ENCODE measurements around the gene CLEC11A.
"Not testable (repeated sequence)": the region's sequence is repeated elsewhere in the genome, so short reads cannot be mapped to it uniquely, and the experiment has no call there.

The CLEC11A gene

DNA sequence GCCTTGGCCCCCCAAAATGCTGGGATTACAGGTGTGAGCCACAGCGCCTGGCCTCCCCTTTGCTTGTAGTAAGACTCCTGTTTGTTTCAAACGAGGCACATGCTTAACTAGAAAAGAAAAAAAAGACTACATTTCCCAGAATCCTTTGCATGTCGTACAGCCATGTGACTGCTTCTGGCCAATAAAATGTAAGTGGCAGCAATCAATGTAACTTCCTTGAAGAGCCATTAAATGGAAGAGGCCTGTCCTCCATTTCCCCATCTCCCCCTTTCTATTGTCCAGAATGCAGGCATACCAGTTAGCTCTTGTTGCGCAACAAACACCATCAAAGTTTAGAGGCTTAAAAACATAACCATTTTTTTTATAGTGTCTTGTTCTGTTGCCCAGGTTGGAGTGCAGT is 36.7 kb downstream of the CLEC11A start:
- H3K27me3 ChIP-seq (ENCODE audit: low read depth, low read length), result peaks cover 6% of the 10 kb centered on the region
- H3K4me3 ChIP-seq (ENCODE audit: low read length), result no peak overlapping the region
- H4K20me1 ChIP-seq (ENCODE audit: insufficient read depth, low read length), result no peaks in the 10 kb centered on the region
- no peak overlapping the region for H3K9ac ChIP-seq (ENCODE audit: low read length)
- H3K4me1 ChIP-seq (ENCODE audit: low read length), result no peaks in the 10 kb centered on the region
- H3K36me3 ChIP-seq (replicated peaks; ENCODE audit: low read depth, low read length), result no peaks in the 10 kb centered on the region
- TF ChIP-seq, protein P1, sequence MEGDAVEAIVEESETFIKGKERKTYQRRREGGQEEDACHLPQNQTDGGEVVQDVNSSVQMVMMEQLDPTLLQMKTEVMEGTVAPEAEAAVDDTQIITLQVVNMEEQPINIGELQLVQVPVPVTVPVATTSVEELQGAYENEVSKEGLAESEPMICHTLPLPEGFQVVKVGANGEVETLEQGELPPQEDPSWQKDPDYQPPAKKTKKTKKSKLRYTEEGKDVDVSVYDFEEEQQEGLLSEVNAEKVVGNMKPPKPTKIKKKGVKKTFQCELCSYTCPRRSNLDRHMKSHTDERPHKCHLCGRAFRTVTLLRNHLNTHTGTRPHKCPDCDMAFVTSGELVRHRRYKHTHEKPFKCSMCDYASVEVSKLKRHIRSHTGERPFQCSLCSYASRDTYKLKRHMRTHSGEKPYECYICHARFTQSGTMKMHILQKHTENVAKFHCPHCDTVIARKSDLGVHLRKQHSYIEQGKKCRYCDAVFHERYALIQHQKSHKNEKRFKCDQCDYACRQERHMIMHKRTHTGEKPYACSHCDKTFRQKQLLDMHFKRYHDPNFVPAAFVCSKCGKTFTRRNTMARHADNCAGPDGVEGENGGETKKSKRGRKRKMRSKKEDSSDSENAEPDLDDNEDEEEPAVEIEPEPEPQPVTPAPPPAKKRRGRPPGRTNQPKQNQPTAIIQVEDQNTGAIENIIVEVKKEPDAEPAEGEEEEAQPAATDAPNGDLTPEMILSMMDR (IDR thresholded peaks at IDR 0.05; ENCODE audit: low read depth, low read length), result no peak
- no peak for TF ChIP-seq EZH2phosphoT487 (IDR thresholded peaks at IDR 0.05; ENCODE audit: low read depth)
- H3K27ac ChIP-seq (ENCODE audit: low read length), result no peak overlapping the region
- H3K79me2 ChIP-seq (ENCODE audit: low read length), result no peaks in the 10 kb centered on the region
- H3K4me2 ChIP-seq (ENCODE audit: low read length), result no peak overlapping the region
- no peaks in the 10 kb centered on the region for H3K9me3 ChIP-seq (ENCODE audit: insufficient read depth, low read length)
- H2AFZ ChIP-seq (ENCODE audit: low read depth, low read length), result peak overlapping the region; percentile 66; the same call in 1 of the 2 replicates

DNA sequence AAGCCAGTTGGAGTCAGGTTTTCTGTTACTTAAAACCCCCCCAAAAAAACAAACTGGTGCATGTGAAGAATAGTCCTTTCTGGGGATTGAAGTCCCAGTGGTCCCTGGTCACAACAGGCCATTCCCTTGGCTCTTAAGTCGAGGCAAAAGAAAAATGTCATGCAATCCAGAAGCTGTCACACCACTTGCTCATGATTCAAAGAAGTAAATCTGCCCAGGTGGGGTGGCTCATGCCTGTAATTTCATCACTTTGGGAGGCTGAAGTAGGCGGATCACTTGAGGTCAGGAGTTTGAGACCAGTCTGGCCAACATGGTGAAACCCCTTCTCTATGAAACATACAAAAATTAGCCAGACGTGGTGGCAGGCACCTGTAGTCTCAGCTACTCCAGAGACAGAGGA is 38.3 kb downstream of the CLEC11A start:
- H3K4me2 ChIP-seq (ENCODE audit: low read length); H3K9ac ChIP-seq (ENCODE audit: low read length); H3K4me3 ChIP-seq (ENCODE audit: low read length); H3K4me1 ChIP-seq (ENCODE audit: low read length); H3K27me3 ChIP-seq (ENCODE audit: low read depth, low read length); H3K27ac ChIP-seq (ENCODE audit: low read length); H2AFZ ChIP-seq (ENCODE audit: low read depth, low read length); H3K36me3 ChIP-seq (replicated peaks; ENCODE audit: low read depth, low read length); H3K9me3 ChIP-seq (ENCODE audit: insufficient read depth, low read length); H3K79me2 ChIP-seq (ENCODE audit: low read length); H4K20me1 ChIP-seq (ENCODE audit: insufficient read depth, low read length): not testable (repeated sequence)

DNA sequence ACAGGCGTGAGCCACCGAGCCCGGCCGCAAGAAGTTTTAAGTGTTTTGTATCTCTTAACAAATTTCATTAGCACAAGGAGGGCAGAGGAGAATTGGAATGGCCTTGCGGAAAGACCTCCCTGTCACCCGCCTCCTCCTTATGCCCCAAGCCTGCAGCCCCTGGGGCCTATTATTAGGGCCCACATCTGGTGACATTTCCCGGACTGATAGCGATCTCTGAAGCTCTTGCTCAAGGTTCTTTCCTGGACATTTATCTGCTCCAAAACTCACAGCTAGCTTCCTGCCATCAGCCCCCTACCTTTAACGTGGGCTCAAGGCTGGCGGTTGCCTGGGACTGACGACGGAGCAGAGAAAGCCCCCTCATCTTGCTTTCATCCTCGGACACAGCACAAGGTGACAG is 40.4 kb downstream of the CLEC11A start:
- H3K4me2 ChIP-seq (ENCODE audit: low read length); H3K4me1 ChIP-seq (ENCODE audit: low read length); H2AFZ ChIP-seq (ENCODE audit: low read depth, low read length); H4K20me1 ChIP-seq (ENCODE audit: insufficient read depth, low read length); H3K79me2 ChIP-seq (ENCODE audit: low read length); H3K9ac ChIP-seq (ENCODE audit: low read length); H3K27ac ChIP-seq (ENCODE audit: low read length); H3K9me3 ChIP-seq (ENCODE audit: insufficient read depth, low read length); H3K4me3 ChIP-seq (ENCODE audit: low read length); H3K27me3 ChIP-seq (ENCODE audit: low read depth, low read length); H3K36me3 ChIP-seq (replicated peaks; ENCODE audit: low read depth, low read length): not testable (repeated sequence)

DNA sequence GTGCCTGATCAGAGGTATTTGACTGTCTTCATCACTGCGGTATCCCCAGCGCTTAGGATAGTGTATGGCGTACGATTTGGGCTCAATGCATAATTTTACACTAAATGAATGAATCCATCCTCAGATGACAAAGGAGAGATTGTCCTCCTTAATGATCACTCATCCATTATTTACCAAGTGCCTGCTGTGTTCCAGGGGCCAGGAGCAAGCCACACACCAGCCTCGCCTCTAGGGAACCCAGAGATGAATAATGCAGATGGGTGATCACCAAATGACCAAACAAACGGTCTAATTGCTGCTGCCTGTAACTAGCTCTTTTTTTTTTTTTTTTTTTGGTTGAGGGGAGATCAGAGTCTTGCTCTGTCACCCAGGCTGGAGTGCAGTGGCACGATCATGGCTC is 41.2 kb downstream of the CLEC11A start:
- H3K79me2 ChIP-seq (ENCODE audit: low read length), result no peaks in the 10 kb centered on the region
- no peak overlapping the region for H3K4me3 ChIP-seq (ENCODE audit: low read length)
- H3K36me3 ChIP-seq (replicated peaks; ENCODE audit: low read depth, low read length), result no peaks in the 10 kb centered on the region
- TF ChIP-seq EZH2phosphoT487 (IDR thresholded peaks at IDR 0.05; ENCODE audit: low read depth), result no peak
- TF ChIP-seq, protein P1 (IDR thresholded peaks at IDR 0.05; ENCODE audit: low read depth, low read length), result no peak
- no peaks in the 10 kb centered on the region for H4K20me1 ChIP-seq (ENCODE audit: insufficient read depth, low read length)
- H3K4me2 ChIP-seq (ENCODE audit: low read length), result no peak overlapping the region
- no peak overlapping the region for H3K9ac ChIP-seq (ENCODE audit: low read length)
- no peak overlapping the region for H2AFZ ChIP-seq (ENCODE audit: low read depth, low read length)
- H3K27ac ChIP-seq (ENCODE audit: low read length), result no peak overlapping the region
- H3K9me3 ChIP-seq (ENCODE audit: insufficient read depth, low read length), result no peaks in the 10 kb centered on the region
- H3K4me1 ChIP-seq (ENCODE audit: low read length), result no peaks in the 10 kb centered on the region
- no peaks in the 10 kb centered on the region for H3K27me3 ChIP-seq (ENCODE audit: low read depth, low read length)

DNA sequence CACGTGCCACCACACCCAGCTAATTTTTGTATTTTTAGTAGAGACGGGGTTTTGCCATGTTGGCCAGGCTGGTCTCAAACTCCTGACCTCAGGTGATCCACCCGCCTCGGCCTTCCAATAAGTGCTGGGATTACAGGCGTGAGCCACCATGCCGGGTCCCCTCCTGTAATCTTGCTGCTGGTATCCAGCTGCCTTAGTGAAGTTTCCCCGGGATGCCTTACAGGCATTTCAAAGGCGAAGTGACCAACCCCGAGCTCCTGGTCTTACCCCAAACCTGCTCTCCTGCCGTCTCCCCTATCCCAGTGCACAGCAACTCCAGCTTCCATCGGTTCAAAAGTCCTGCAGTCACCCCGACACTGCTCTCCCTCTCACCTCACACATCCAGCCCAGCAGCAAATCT is 43.6 kb downstream of the CLEC11A start:
- H3K4me3 ChIP-seq (ENCODE audit: low read length); H2AFZ ChIP-seq (ENCODE audit: low read depth, low read length); H3K36me3 ChIP-seq (replicated peaks; ENCODE audit: low read depth, low read length); H3K4me1 ChIP-seq (ENCODE audit: low read length); H4K20me1 ChIP-seq (ENCODE audit: insufficient read depth, low read length); H3K79me2 ChIP-seq (ENCODE audit: low read length); H3K27ac ChIP-seq (ENCODE audit: low read length); H3K27me3 ChIP-seq (ENCODE audit: low read depth, low read length); H3K4me2 ChIP-seq (ENCODE audit: low read length); H3K9me3 ChIP-seq (ENCODE audit: insufficient read depth, low read length); H3K9ac ChIP-seq (ENCODE audit: low read length): not testable (repeated sequence)

DNA sequence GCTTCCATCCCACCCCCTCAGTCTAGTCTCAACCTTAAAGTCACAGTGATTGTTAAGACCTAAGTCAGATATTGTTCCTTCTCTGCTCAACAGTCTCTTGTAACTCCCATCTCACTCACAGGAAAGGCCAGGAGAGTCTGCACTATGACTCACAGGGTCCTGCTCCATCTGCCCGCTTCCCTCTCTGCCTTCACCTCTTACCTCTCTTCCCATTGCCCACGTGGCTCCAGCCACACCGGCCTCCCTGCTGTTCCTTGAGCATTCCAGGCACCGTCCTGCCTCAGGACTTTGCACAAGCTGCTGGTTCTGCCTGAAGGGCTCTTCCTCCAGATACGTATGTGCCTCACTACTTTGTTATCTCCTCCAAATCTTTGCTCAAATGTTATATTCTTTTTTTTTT is 44.1 kb downstream of the CLEC11A start:
- H3K27me3 ChIP-seq (ENCODE audit: low read depth, low read length); H3K36me3 ChIP-seq (replicated peaks; ENCODE audit: low read depth, low read length); H3K27ac ChIP-seq (ENCODE audit: low read length); H3K9ac ChIP-seq (ENCODE audit: low read length); H3K9me3 ChIP-seq (ENCODE audit: insufficient read depth, low read length); H3K4me2 ChIP-seq (ENCODE audit: low read length); H4K20me1 ChIP-seq (ENCODE audit: insufficient read depth, low read length); H3K4me1 ChIP-seq (ENCODE audit: low read length); H3K4me3 ChIP-seq (ENCODE audit: low read length); H2AFZ ChIP-seq (ENCODE audit: low read depth, low read length); H3K79me2 ChIP-seq (ENCODE audit: low read length): not testable (repeated sequence)

All from OCI-LY3 (cell line).